NCI-H146 (cell line): ENCODE measurements around the gene WDR76.
"Not testable (repeated sequence)": the region's sequence is repeated elsewhere in the genome, so short reads cannot be mapped to it uniquely, and the experiment has no call there.

Experiments
- DNase-seq: peaks from one replicate; lab custom pipeline; 2025; lab: John Stamatoyannopoulos, UW

WDR76 gene

GRCh38 chr15:43826508-43827341, at the start of gene WDR76:
Gene WDR76 (plus strand): TSS chr15:43827002. CDS start chr15:43827033, 31 bp downstream.
- peak; percentile 84 for DNase-seq

- DNase-seq: peak; percentile 75
These were observed 49.4 kb upstream of the WDR76 start for GRCh38 chr15:43777267-43777914.

GRCh38 chr15:43779016-43779415, 47.8 kb upstream of the WDR76 start:
- DNase-seq: no peak

- no peak for DNase-seq
These were observed 37.4 kb upstream of the WDR76 start for GRCh38 chr15:43789409-43789808.

GRCh38 chr15:43791993-43792760, 34.6 kb upstream of the WDR76 start, which contains the start of gene SERF2:
Gene SERF2 (plus strand): TSS chr15:43792320. CDS start chr15:43792377, 57 bp downstream.
- peak; percentile 98 for DNase-seq

- DNase-seq: peak; percentile 17
These were observed 33.9 kb upstream of the WDR76 start for GRCh38 chr15:43792761-43793476.

GRCh38 chr15:43793647-43794046, 33.2 kb upstream of the WDR76 start:
- DNase-seq: no peak

GRCh38 chr15:43794269-43795037, 32.3 kb upstream of the WDR76 start:
- DNase-seq: no peak

- no peak for DNase-seq
These were observed 31.6 kb upstream of the WDR76 start for GRCh38 chr15:43795197-43795596.

- no peak for DNase-seq
These were observed 30.8 kb upstream of the WDR76 start for GRCh38 chr15:43795997-43796396.

- no peak for DNase-seq
These were observed 30.2 kb upstream of the WDR76 start for GRCh38 chr15:43796566-43796965.

- peak; percentile 79 for DNase-seq
These were observed 27.4 kb upstream of the WDR76 start for GRCh38 chr15:43799209-43799944.

- DNase-seq: no peak
These were observed 26.9 kb upstream of the WDR76 start, which contains the start of gene SERINC4 for GRCh38 chr15:43799945-43800285. Gene SERINC4 (minus strand): TSS chr15:43800220. CDS start chr15:43799986, 234 bp downstream.

GRCh38 chr15:43800286-43801141, 26.3 kb upstream of the WDR76 start, which contains the start of gene HYPK:
Gene HYPK (plus strand): TSS chr15:43800599. CDS start chr15:43800623, 24 bp downstream.
- DNase-seq: peak; percentile 53

GRCh38 chr15:43802676-43803075, 24.1 kb upstream of the WDR76 start:
- DNase-seq: not testable (repeated sequence)

- DNase-seq: no peak
These were observed 18.3 kb upstream of the WDR76 start for GRCh38 chr15:43808435-43808950.

GRCh38 chr15:43808960-43809678, 17.7 kb upstream of the WDR76 start:
- no peak for DNase-seq

- not testable (repeated sequence) for DNase-seq
These were observed 11.7 kb upstream of the WDR76 start for GRCh38 chr15:43815064-43815463.
